ENCODE data around the gene CEP55.
A peak's percentile ranks its signal among the peaks of the same experiment; 100 is the strongest.
"Not testable (repeated sequence)": the region's sequence is repeated elsewhere in the genome, so short reads cannot be mapped to it uniquely, and the experiment has no call there.

Gene CEP55

DNA sequence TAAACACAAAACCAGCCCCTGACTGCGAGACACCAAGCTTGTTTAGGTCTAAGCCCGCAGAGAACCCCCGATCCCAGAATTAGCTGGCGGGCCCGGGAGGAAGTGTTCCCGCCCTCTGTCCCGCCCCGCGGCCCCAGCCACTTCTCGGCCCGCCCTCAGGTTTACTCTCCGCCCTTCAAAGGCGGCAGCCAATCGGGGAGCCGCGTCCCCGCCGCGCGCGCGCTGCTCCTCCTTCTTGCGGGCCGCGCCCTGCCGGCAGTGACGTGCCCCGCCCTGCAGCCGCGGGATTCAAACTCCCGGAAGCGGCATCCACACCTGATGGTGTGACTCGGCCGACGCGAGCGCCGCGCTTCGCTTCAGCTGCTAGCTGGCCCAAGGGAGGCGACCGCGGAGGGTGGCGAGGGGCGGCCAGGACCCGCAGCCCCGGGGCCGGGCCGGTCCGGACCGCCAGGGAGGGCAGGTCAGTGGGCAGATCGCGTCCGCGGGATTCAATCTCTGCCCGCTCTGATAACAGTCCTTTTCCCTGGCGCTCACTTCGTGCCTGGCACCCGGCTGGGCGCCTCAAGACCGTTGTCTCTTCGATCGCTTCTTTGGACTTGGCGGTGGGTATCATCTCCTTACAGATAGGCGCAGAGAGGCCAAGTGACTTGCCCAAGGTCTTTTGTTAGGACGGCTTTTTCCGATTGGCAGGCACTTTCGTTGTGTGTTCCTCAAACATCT is at the start of gene CEP55:
Gene CEP55, plus strand, starts transcription at position 291 of the 720 bp plus-strand sequence. CDS start 3,440 bp downstream, outside the sequence.
- peak; percentile 78 to 90 for DNase-seq

DNA sequence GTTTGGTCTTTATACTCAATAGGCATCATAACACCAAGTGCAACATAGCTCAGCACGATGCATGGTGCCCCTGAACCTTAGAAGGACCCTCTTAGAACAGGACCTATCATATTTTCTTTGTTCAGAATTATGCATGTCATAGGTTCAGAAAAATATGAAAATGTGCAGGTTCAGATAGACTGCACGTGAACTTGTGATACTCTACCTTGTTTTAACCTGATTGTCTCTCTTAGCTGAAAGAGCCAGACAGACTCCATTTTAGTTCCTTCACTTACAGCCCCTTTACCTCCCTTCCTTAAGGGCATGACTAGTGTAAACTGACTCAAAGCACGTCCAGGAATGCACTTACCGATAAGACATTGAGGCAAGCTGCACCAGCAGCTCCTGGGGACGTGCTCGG is 49.4 kb upstream of the CEP55 start:
- DNase-seq = no peak

DNA sequence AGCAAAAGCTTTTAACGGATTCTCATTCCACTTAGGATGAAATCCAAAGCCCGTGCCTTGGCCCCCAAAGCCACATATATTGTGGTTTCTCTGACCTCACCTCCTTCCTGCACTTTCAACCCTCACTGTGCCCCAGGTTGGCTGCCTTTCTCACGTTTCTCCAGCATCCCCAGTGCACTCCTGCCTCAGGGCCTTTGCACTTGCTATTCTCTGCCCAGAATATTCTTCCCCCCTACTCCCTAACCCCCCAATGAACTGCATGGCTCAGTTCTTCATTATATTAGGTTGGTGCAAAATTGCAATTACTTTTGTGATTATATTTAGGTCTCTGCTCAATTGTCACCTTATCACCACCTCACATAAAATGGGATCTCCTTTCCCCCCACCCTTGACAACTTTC is 48.4 kb upstream of the CEP55 start:
- DNase-seq = no peak

DNA sequence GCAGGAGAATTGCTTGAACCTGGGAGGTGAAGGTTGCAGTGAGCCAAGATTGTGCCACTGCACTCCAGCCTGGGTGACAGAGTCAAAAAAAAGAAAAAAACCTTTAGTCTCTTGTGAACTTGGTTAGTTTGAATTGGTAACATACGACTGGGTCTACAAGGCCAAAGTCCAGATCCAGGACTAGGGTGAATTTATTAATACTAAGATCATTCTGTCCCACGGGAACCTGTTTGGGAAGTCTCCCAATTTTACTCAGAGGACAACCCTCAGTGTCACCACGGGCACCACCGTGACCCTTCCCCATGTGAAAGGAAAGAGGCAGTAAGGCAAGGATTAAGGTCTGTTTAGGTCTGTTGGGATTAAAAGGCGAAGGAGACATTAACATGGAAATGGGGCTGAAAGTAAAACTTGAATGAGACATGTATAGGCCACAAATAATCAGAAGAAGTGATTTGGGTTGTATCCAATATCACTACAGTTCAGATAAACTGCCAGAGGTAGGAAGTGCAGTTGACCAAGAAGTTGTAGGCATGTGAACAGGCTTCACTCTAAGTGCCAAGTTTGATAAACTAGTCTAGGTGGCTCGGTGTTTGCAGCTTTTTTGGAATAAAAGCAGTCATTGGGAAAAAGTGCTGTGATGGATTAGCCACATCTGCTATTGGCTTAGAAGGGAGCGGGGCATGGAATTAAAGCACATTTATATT is 45.0 kb upstream of the CEP55 start:
- no peak for DNase-seq

DNA sequence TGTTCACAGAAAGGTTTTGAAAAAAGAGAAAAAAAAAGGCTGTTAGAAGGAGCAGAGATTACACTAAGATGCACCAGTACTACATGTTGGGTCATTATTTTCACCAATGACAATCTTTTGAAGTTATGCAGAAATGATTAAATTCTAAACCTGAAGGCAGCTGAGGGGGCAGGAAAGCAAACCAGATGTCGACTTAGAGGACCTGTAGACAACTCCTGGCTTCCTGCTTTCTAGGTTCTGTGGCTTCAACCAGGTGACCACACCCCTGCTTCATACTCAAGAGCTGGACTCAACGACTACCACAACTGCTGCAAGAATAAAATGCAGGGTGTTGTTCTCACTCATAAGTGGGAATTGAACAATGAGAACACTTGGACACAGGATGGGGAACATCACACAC is 44.3 kb upstream of the CEP55 start:
- no peak for DNase-seq

DNA sequence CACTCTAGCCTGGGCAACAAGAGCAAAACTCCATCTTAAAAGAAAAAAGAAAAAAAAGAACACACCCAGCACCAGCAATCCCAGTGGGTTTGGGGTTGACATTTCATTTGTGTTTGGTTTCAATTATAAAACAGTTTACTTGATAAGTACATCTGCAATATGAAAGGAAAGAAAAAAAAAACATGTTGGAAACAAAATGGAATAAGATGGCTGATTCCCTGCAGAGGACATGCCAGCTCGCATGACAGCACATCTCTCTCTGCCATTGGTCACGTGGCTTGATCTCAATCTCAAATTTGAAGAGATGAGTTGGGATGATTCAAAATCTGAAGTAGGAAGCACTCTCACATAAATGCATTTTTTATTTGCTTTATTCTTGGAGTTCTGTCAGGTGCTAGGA is 42.3 kb upstream of the CEP55 start:
- no peak for DNase-seq

DNA sequence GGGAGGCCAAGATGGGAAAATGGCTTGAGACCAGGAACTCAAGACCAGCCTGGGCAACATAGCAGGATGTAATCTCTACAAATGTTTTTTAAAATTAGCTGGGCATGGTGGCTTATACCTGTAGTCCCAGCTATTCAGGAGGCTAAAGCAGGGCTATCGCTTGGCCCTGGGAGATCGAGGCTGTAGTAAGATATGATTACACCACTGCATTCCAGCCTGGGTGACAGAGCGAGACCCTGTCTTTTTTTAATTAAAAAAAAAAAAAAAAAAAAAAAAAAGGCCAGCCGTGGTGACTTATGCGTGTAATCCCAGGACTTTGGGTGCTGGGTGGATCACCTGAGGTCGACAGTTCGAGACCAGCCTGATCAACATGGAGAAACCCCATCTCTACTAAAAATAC is 41.7 kb upstream of the CEP55 start:
- no peak for DNase-seq

DNA sequence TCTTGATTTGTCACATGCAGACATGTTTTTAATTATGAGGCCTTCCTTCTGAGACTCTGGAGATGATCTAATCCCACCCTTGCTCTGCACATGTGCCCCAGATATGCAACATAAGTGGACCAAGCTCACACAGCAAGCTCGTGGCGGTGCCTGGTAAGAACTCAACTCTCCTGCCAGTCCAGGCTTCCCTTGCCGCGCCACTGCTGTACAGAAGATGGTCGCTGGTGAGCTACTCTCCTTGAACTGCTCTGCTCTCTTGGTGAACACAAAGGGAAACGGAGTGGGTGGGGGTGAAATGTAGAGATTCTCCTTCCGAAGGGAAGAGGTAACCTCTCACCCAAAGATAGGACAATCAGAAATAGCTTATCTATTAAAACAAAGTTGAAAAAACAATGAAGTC is 39.9 kb upstream of the CEP55 start:
- no peak for DNase-seq

DNA sequence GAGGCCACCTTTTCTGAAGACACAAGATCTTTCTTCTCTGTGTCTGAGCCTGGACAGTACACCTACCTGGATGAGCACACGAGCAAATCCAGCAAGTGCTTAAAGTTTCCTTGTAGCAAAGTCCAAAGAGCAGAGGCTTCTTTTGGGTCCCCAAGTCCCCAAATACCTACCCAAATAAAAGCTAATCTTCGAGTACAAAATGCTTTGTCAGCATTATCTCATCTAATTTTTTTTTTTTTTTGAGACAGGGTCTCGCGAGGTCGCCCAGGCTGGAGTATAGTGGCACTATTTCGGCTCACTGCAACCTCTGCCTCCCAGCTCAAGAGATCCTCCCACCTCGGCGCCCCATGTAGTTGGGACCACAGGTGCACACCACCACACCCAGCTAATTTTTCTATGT is 38.9 kb upstream of the CEP55 start:
- no peak for DNase-seq

DNA sequence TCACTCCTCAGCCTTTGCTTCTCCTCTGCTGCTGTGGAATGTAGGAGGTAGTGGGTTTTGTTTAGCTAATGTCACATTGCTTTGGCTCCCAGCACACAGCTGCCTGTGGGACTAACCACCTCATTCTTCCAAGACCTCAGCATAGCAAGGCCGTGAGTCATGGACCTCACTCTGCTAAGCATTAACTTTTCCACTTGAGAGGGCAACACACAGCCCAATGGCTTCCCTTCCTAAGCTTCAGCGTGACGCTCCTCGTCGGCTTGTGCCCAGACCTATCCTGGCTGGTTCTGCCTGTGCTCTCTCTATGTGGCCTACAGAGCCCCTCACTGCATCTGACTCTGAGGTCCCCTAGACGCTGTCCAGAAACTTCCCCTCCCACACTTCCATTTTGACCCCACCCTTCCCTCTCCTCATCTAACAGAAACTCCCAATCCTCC is 37.6 kb upstream of the CEP55 start:
- no peak for DNase-seq

DNA sequence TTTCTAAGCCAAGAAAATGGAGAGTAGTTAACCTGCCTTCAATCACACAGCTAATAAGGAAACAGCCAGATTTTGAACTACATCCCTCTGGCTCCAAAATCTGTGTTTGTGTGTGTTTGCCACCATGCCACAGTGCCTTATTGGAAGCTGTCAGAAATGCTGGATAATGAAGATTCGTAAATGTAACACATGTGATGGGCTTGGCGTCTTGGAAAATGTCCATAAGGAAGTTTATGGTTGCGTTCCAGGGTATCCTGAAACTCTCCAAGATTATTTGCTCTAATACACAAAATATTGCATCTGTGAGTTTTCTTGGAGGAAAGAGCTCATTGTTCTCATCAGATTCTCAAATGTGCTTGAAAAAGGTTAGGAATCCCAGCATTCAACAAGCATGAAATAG is 36.9 kb upstream of the CEP55 start:
- DNase-seq = no peak

DNA sequence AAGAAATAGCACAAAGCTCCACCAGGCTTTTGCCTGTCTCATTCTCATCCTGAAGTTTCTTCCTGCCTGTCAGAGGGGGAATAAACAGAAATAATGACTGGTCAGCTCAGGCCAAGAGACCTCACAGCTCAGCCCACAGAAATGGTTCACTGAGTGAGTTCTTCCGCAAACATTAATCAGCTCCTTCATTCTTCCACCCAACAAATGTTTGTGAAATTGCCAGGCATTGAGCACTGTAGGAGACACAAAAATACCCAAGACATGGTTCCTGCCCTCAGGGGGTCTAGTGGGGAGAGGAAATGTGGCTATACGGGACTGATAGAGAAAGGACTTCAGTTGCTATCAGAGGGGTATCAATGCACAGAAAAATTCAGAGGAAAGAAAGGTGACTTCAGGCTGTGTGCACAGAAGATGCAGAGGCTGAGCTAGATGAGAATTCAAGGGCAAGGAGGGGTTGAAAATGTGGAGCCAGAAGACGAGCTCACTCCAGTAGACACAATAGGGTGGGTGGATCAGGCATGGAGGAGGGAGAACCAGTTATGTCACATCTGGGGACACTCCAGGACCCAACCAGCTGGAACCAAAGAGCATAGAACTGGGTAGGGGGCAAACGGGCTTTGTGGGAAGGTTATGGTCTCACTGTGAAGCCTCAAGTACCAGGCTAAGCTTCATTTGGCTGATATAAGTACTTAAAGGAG is 35.2 kb upstream of the CEP55 start:
- no peak for DNase-seq

DNA sequence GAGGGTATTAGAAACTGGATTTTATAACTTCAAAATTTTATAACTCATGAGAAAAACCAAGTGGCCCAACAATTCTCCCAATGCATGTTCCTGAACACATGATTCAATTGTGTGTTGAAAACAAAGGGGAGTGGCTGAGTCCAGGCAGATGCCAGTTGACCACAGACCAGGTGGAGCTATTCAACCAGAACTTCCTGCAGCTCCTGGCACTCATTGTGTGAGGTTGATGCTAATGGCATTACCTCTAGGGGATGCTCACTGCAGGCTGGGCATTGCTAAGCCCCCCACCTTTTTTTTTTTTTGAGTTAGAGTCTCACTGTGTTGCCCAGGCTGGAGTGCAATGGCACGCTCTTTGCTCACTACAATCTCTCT is 34.6 kb upstream of the CEP55 start:
- DNase-seq = no peak

DNA sequence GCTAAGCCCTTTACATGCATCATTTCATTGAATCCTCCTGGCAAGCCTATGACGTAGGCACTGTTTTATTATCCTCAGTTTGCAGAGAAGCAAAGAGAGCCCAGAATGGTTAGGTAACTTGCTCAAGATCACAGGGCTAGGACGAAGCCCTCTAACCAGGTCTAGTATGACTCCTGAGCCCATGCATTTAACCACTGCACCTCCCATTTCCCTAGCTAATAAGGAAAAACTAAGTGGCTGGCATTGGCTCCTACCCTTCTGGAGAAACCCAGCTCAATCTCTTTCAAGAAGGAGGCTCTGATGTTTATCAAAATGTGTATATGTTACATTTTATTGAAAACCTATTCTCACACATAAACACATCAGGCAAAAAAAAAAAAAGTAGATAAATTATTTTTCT is 34.0 kb upstream of the CEP55 start:
- DNase-seq = no peak

DNA sequence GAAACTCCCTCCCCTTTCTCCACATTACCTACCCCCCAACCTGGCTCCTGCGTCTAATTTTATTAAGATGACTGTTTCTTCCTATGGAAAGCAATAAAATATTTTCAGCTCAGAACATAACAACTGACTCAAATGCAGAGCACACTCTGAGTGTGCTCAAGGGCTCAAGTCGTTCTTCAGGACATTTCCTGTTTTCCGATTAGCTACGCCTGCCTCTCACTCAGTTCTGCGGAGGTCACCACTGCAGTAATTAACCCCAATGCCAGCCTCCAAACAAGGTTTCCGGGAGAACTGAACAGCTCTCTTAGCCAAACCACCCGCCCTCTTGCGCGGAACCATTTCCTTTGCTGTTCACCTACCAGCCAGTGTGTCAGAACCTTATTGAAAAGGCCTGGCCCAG is 33.5 kb upstream of the CEP55 start:
- no peak for DNase-seq

DNA sequence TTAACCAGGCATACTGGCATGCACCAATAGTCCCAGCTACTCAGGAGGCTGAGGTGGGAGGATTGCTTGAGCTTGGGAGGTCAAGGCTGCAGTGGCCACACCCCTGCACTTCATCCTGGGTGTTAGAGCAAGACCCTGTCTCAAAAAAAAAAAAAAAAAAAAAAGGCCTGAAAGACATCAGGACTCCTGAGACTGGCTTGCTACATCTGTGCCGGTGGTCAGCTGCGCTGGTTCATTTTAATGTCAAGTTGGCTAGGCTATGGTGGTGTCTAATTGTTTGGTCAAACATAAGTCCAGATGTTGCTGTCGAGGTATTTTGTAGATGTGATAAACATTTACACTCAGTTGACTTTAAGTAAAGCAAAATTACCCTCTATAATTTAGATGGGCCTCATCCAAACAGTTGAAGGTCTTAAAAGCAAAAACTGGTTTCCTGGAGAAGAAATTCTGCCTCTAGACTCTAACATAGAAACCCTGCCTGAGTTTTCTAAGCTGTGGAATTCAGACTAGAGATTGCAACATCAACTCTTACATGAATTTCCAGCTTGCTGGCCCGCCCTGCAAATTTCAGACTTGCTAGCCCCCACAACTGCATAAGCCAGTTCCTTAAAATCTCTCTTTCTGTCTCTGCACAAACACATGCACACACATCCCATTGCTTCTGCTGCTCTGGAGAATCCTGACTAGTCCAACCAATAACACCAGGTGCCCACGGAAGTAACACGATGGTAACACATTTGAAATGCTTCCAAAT is 32.5 kb upstream of the CEP55 start:
- DNase-seq = no peak

DNA sequence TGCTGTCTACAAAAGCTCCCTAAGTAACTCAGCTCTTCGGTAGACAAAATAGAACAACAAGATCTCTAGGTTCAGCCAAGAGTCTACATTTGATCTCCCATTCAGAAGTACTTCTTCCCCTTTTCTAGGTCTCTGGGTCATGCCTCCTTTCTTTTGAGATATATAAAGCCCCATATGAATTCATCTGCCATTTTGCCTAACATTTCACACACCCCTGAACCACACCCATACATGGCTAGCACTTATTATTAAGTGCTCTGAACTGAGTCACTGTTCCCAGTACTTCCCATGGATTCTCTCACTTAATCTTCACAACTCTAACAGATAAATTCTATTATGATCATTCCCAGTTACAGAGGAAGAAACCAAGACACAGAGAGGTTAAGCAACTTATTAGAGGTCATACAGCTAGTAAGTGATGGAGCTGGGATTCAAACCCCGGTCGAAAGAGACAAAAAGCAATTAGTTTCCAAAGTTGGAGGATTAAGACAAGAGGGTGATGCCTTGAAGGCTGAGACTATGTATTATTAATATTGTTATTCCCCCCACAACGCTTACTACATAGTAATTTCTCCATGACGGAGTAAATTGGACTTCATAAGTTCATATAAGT is 31.5 kb upstream of the CEP55 start:
- no peak for DNase-seq

DNA sequence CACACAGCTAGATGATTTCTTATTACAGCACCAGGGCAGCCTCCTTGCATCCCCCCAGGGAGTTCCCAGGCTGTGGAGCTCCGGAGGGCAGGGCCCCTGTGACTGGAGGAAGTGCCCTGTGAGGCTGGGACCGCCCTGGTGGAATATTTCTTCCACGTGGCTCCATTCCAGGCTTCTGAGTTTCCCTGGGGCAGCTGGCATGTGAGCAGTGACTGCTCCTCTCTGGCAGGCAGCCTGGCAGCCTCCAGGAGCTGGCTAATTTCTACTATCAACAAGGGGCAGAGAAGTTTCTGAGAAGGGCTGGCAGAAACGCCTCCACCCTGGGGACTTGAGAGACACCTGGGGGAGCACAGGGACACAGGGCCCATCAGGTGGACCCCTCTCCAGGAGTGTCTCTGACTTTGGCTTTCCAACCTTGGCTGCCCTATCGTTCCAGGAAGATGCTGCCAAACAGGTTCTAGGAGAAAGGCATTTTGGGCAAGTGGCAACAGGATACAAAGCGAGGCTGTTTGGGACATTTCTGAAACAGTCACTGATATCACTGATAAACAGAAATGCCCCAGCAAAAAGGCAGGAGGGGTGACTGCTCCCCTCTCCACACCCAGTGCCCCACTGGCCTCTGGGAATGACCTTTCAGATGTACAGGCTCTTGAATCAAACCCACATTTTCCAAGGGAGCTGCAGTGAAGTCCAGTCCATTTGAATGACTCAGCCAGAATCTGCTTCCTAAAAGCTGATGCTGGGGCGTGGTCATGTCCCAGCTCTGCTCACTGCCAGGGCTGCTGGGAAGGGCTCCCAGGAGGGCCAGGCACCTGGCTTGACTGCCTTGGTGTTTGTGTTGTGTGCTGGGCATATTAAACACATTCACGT is 30.4 kb upstream of the CEP55 start:
- peak in 1 of 2 donors; percentile 27 for DNase-seq

DNA sequence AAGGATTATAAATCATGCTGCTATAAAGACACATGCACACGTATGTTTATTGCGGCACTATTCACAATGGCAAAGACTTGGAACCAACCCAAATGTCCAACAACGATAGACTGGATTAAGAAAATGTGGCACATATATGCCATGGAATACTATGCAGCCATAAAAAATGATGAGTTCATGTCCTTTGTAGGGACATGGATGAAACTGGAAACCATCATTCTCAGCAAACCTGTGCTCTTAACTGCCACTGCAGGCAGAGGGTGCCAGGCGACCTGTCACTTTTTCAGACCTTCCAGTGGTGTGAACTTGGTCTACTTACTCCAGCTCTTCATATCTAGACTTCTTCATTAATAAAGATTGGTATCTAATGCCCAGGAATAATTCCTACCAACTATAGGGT is 28.8 kb upstream of the CEP55 start:
- not testable (repeated sequence) for DNase-seq

DNA sequence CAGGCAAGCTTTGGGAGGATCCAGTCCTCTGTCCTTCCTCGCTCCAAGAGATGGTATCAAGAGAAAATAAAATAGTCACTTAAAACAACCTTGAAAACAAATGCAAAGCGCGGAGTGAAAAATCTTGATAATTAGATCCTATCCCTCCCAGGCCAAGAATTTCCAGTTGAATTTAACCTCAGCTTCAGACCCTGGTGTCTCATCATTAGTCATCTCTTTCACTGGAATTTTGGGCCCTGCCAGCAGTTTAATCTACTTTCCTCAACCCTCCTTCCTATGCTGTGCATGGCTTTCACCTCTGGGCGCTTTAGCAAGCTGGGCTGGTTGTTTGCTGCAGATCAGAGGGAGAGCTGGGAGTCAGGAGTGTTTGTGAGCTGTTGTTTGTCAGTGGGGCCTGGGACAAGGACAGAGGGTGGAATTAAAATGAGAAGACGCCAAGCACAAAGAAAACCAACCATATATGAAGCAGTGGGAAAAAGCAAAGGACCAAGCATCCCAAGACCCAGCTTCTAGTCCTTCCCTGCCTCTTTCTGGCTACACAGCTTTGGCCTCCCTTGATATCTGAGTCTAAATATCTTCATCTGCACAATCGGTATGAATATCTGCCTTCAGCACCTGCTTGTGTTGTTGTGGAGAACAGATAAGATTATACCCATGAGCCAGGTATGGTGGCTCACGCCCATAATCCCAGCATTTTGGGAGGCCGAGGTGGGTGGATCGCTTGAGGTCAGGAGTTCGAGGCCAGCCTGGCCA is 27.8 kb upstream of the CEP55 start:
- DNase-seq = no peak

DNA sequence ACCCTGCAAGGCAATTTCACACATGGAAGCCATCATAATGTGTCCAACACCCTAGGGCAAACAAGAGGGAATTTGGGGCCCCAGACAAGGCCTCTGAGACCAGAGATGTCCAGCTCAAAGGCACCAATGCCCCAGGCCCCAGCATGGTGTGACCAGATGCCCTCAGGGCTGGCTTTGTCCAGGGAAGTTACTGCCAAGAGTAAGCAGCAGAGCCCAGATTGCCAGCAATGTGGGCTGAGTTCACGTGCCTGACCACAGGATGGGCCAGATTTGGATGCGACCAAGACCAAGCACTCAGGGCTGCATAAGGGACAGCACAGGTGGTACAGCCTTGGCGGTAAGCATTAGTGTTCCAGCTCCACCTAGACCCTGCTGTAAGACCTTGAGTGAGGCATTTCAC is 27.0 kb upstream of the CEP55 start:
- DNase-seq = no peak

Data from hippocampal formation (tissue), 2 donors.